HL-60 (cell line): Measurements from ENCODE around the gene PBX3.

Experiments used
- CTCF ChIP-seq: IDR thresholded peaks from one replicate; pipeline ENCODE4 v1.5.1; 2011; ENCODE audit warnings: low read length, control low read depth, inconsistent platforms; ENCODE audit not compliant: insufficient read depth
- GABPA ChIP-seq: IDR thresholded peaks from 2 replicates; pipeline ENCODE4 v1.6.1; 2012; ENCODE audit warnings: low read depth
- POLR2AphosphoS5 ChIP-seq: IDR thresholded peaks from 2 replicates; pipeline ENCODE4 v1.6.1; 2012; ENCODE audit warnings: low read depth

DNA sequence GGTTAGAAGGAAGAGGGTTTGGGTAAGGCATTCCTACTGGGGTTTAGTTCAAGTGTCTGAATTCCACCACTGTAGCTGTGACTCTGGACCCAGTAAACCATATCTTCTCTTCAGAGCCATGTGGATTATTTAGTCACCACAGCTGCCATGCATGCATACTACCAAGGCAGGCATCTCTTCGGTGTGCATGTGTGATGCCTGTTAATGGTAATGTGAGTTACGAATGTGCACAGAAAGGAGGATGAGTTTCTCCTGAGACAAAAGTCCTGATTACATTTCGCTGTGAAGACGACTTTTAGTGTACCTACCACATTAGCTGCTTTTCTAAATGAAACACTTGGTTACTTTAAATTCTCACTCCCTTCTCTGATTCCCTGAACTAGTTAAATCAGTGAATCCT, 9.3 kb downstream of the PBX3 start:
- TF ChIP-seq POLR2AphosphoS5 (no peak), CTCF (no peak), GABPA (no peak)
